GM12878 (cell line): ENCODE data around the gene PTGDR2. TPM values are rescaled to one million over a fixed set of nuclear protein-coding genes. Genes with fewer than 3 reads are reported as not detected.

ENCODE experiments used
- ATAC-seq: fragments of 200-7000 bp; cut with Tn5 transposase; 3 replicates; pipeline ENCODE4 v1.9.1; 2020; ENCODE audit warnings: mild to moderate bottlenecking, moderate library complexity
- BruUV-seq: library from RNA; stranded (reverse); fragments of 400-500 nt; replicated peaks from 2 replicates; lab custom pipeline; 2021; lab: Mats Ljungman, UMichigan
- CTCF ChIA-PET: fragments of 300-600 bp; sonication (Branson Sonifier 250); formaldehyde crosslinking; extraction: SDS; loops from one replicate; lab custom pipeline; 2021; ENCODE audit warnings: inconsistent platforms; lab: Yijun Ruan, JAX
- POLR2A ChIA-PET: fragments of 350-600 bp; formaldehyde crosslinking; extraction: SDS; loops from one replicate; lab custom pipeline; 2021; ENCODE audit warnings: inconsistent platforms; lab: Charles Lee
- RAD21 ChIA-PET: fragments of 300-600 bp; sonication (Branson Sonifier 250); formaldehyde crosslinking; loops from one replicate; lab custom pipeline; 2023; ENCODE audit warnings: antibody characterized with exemption; ENCODE audit not compliant: unreplicated experiment; lab: Charles Lee
- SMC1A ChIA-PET: fragments of 300-600 bp; sonication (Branson Sonifier 250); formaldehyde crosslinking; loops from one replicate; lab custom pipeline; 2023; ENCODE audit not compliant: unreplicated experiment, uncharacterized antibody; lab: Charles Lee
- DNase-seq: peaks from one replicate; pipeline ENCODE4 v3.0.0-alpha.2; 2011; ENCODE audit warnings: low read depth, low spot score
- FAIRE-seq: peaks from 3 replicates; lab custom pipeline; 2011; peaks lifted over from hg19 to GRCh38; lab: Jason Lieb, UNC
- H2AFZ ChIP-seq: 2 replicates; pipeline ENCODE4 v1.6.0; 2011; ENCODE audit warnings: low read depth, low read length, control low read depth; ENCODE audit not compliant: control insufficient read depth
- H3K27ac ChIP-seq: 2 replicates; pipeline ENCODE4 v1.5.1; 2011; ENCODE audit warnings: control low read depth; ENCODE audit not compliant: control insufficient read depth, insufficient read depth
- H3K27me3 ChIP-seq, 2 experiments: replicated peaks in 1 of 2; 2 replicates each; pipeline versions ENCODE4 v1.6.0 to v1.6.1; 2011; ENCODE audit warnings: low read length in 1 of 2; ENCODE audit not compliant: control insufficient read depth in 2 of 2, insufficient read depth in 2 of 2
- H3K36me3 ChIP-seq, 2 experiments: 2 replicates each; pipeline ENCODE4 v1.5.1; 2011; ENCODE audit warnings: low read length in 1 of 2; ENCODE audit not compliant: control insufficient read depth in 2 of 2, insufficient read depth in 2 of 2
- H3K4me1 ChIP-seq: 2 replicates; pipeline ENCODE4 v1.6.1; 2011; ENCODE audit warnings: mild to moderate bottlenecking, low read length, moderate library complexity, mixed read lengths; ENCODE audit not compliant: control insufficient read depth, insufficient read depth
- H3K4me2 ChIP-seq: 2 replicates; pipeline ENCODE4 v1.6.0; 2011; ENCODE audit warnings: control low read depth; ENCODE audit not compliant: control insufficient read depth, insufficient read depth
- H3K4me3 ChIP-seq: fragments of 200-600 bp; sonication (generic); 2 replicates; pipeline ENCODE4 v1.5.1; 2016
- H3K79me2 ChIP-seq: 2 replicates; pipeline ENCODE4 v1.6.0; 2011; ENCODE audit warnings: low read length; ENCODE audit not compliant: control insufficient read depth, insufficient read depth
- H3K9ac ChIP-seq: 2 replicates; pipeline ENCODE4 v1.8.0; 2011; ENCODE audit warnings: low read length, control low read depth, mixed read lengths; ENCODE audit not compliant: control insufficient read depth, insufficient read depth
- H3K9me3 ChIP-seq: replicated peaks from 3 replicates; pipeline ENCODE4 v1.5.1; 2011; ENCODE audit warnings: mild to moderate bottlenecking, low read length; ENCODE audit not compliant: control insufficient read depth, insufficient read depth
- H4K20me1 ChIP-seq: 2 replicates; pipeline ENCODE4 v1.6.0; 2011; ENCODE audit not compliant: control insufficient read depth, insufficient read depth
- CHD1 ChIP-seq: IDR thresholded peaks from 2 replicates; pipeline ENCODE4 v1.6.1; 2012; ENCODE audit warnings: low read depth, low read length, improper control_type of control experiment
- CHD2 ChIP-seq: IDR thresholded peaks from 2 replicates; pipeline ENCODE4 v1.6.1; 2011; ENCODE audit warnings: low read depth, low read length, improper control_type of control experiment, borderline replicate concordance
- DPF2 ChIP-seq: fragments of 450-650 bp; IDR thresholded peaks from 2 replicates; pipeline ENCODE4 v1.6.1; 2017; ENCODE audit warnings: mild to moderate bottlenecking
- EP300 ChIP-seq, 2 experiments: fragments of 150-350 bp in 1 of 2; IDR thresholded peaks; 2 replicates each; pipeline ENCODE4 v1.6.1; 2011 to 2012; ENCODE audit warnings: low read depth in 2 of 2, low read length in 2 of 2, borderline replicate concordance in 1 of 2, improper control_type of control experiment in 1 of 2, inconsistent platforms in 1 of 2; ENCODE audit not compliant: control insufficient read depth in 1 of 2
- FOXM1 ChIP-seq: IDR thresholded peaks from 2 replicates; pipeline ENCODE4 v1.6.1; 2012; ENCODE audit warnings: low read depth, mild to moderate bottlenecking, inconsistent platforms, low read length, moderate library complexity
- HDAC2 ChIP-seq: fragments of 200-600 bp; sonication (generic); IDR thresholded peaks from 2 replicates; pipeline ENCODE4 v1.6.1; 2017
- NFYA ChIP-seq: IDR thresholded peaks from 2 replicates; pipeline ENCODE4 v1.6.1; 2011; ENCODE audit warnings: low read depth, mild to moderate bottlenecking, low read length, improper control_type of control experiment, borderline replicate concordance
- SUZ12 ChIP-seq: fragments of 200-600 bp; sonication (generic); IDR thresholded peaks from one replicate; pipeline ENCODE4 v1.6.1; 2018; ENCODE audit warnings: antibody characterized with exemption, mild to moderate bottlenecking; ENCODE audit not compliant: unreplicated experiment
- TBL1XR1 ChIP-seq: IDR thresholded peaks from 2 replicates; pipeline ENCODE4 v1.6.1; 2012; ENCODE audit warnings: low read depth, low read length, improper control_type of control experiment
- TCF12 ChIP-seq: IDR thresholded peaks from 2 replicates; pipeline ENCODE4 v1.6.1; 2011; ENCODE audit warnings: low read depth, mild to moderate bottlenecking, low read length
- YBX1 ChIP-seq: fragments of 450-650 bp; IDR thresholded peaks from 2 replicates; pipeline ENCODE4 v1.6.1; 2016; ENCODE audit warnings: antibody characterized with exemption
- ZNF24 ChIP-seq: fragments of 450-650 bp; IDR thresholded peaks from 2 replicates; pipeline ENCODE4 v1.6.1; 2017; ENCODE audit warnings: antibody characterized with exemption, mild to moderate bottlenecking
- WGBS: methylation state at CpG from one replicate; pipeline ENCODE4 v1.1.6; 2016; ENCODE audit warnings: low lambda C conversion rate; ENCODE audit not compliant: insufficient replicate concordance, insufficient coverage; ENCODE audit errors: missing lambda C conversion rate; 5-methylcytosine and 5-hydroxymethylcytosine counted together
- in situ Hi-C: fragments of 300-500 bp; cut with MboI; formaldehyde crosslinking; loops from 9 replicates; pipeline ENCODE4 v1.14.3; 2018; ENCODE audit warnings: mixed read lengths
- intact Hi-C: fragments of 100-400 bp; cut with micrococcal nuclease; formaldehyde crosslinking; loops from one replicate; pipeline ENCODE4 v1.14.2; 2022; ENCODE audit not compliant: unreplicated experiment
- polyA plus RNA-seq, 11 experiments: library from polyadenylated mRNA; depleted of rRNA in 4 of 11; unstranded in 6 of 11; stranded (reverse) in 5 of 11; fragments of >200 nt; fragmentation: Nextera tagmentation in 4 of 11; fragmentation: Illumina TruSeq in 1 of 11; extraction: Ambion mirVana in 4 of 11; extraction: Trizol in 1 of 11; gene quantifications; 1 replicate in 1 of 11; 2 replicates in 10 of 11; pipeline versions ENCODE4 v1.2.1 to v1.2.3, GENCODE V29; 2011 to 2016; ENCODE audit warnings: inconsistent platforms in 2 of 11, missing spikeins in 2 of 11, low read depth in 1 of 11
- total RNA-seq, 4 experiments: library from RNA; depleted of rRNA in 3 of 4; stranded (reverse); fragments of >200 nt in 3 of 4; fragmentation: Illumina TruSeq in 1 of 4; extraction: Trizol in 1 of 4; gene quantifications; 2 replicates each; pipeline versions ENCODE4 v1.2.1 to v1.2.3, GENCODE V29; 2013 to 2021

Gene PTGDR2
- total and polyA plus RNA-seq, 10 of the 15 experiments (the other 5 are each of a cell fraction or from before 2014, with no cell fraction given): 0.01 to 0.28 (median 0.15) TPM; not detected in 6

GRCh38 chr11:60847896-60848295 is 7.9 kb downstream of the PTGDR2 start:
- ChIA-PET POLR2A (no interaction called here), RAD21 (no interaction called here), SMC1A (no interaction called here), CTCF (no interaction called here)
- Histone ChIP-seq H3K9me3 (no peaks in the 10 kb centered on the region), H3K36me3 (peaks cover 8 to 27% of the 10 kb centered on the region in 2 experiments), H3K9ac (no peak overlapping the region), H3K4me3 (no peak overlapping the region), H3K4me1 (no peaks in the 10 kb centered on the region), H3K4me2 (no peak overlapping the region), H4K20me1 (no peaks in the 10 kb centered on the region), H3K79me2 (peaks cover 31% of the 10 kb centered on the region), H3K27me3 (no peaks in the 10 kb centered on the region), H2AFZ (no peak overlapping the region), H3K27ac (no peak overlapping the region)
- intact Hi-C loops: loop anchor here (10.0 kb wide), 1 partner anchor 107 kb away; the partner anchor contains the start of gene SLC15A3
- no peak for TF ChIP-seq SUZ12
- no peak for TF ChIP-seq YBX1
- no peak for TF ChIP-seq NFYA
- no peak for TF ChIP-seq TCF12
- TF ChIP-seq CHD1: no peak
- no peak for TF ChIP-seq TBL1XR1
- no peak for TF ChIP-seq HDAC2
- TF ChIP-seq CHD2: no peak
- no peak for TF ChIP-seq EP300 (IDR thresholded peaks at IDR 0.05; ENCODE audit: borderline replicate concordance in 1 of 2, control insufficient read depth in 1 of 2, low read depth in 2 of 2, low read length in 2 of 2)
- TF ChIP-seq ZNF24: no peak
- TF ChIP-seq FOXM1: no peak
- no peak for TF ChIP-seq DPF2
- WGBS: 96% methylated on average over 9 of the region's 12 CpGs
- BruUV-seq: no TSS peak
- no peak for ATAC-seq
- in situ Hi-C loops: no loop called here
- no peak for FAIRE-seq
- DNase-seq: no peak
